ENCODE measurements around the gene GALNT16.

GALNT16 gene

DNA sequence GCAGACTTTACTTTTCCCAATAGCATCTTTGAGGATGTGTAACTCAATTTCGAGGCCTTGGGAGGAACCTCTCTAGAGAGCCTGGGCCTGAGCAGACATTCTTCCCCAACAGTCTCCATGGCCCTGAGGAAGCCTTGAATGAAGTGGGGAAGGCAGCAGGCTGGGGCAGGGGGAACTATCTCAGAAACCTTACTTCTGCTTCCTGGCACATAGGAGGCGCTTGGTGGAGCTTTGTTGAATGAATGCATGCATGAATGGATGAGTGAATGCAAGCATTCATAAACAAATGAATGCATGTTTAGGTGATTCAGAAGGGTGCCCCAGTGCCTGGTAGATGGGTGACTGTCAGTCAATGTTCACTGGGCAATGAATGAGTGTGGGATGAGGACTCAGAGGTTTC, 58.3 kb downstream of the GALNT16 start:
- DNase-seq: no peak

DNA sequence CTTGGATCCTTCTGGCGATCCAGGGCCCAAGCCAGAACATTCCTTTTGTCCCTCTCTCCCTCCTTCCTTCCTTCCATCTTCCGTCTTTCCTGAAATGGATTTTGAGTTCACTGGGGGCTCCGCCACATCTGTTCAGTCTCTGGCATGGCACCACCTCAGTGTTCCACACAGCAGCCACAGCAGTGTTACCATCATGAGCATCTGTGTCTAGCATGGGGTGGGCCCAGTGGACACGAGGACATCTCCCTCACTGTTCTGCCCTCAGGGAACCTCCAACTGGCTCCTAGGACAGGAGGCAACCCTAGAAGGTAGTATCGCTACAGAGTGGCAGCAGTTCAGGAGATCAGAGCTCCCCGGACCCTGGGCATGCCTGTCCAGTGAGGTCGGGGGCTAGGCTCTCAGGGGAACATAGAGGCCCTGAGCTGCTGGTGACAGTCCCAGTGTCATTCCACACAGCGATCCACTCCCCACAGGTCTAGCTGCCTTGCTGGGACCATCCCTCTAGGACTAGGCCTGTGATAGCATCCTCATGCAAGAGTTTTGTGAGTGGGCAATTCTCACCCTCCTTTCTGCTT, 59.0 kb downstream of the GALNT16 start:
- no peak for DNase-seq

DNA sequence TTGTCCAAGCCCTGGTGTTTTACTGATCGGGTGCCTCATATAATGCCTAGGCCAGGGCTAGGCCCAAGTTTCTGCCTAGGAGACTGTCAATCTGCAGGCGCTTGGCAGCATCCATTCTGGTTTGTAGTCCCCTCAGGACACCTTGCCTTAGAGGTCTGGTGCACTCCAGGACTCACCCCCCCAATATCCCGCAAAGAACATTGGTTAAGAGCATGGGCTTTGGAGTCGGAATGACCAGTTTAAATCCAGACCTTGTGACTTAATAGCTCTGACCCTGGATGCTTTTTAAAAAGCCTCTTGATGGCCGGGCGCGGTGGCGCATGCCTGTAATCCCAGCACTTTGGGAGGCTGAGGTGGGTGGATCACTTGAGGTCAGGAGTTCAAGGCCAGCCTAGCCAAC, 60.0 kb downstream of the GALNT16 start:
- no peak for DNase-seq

DNA sequence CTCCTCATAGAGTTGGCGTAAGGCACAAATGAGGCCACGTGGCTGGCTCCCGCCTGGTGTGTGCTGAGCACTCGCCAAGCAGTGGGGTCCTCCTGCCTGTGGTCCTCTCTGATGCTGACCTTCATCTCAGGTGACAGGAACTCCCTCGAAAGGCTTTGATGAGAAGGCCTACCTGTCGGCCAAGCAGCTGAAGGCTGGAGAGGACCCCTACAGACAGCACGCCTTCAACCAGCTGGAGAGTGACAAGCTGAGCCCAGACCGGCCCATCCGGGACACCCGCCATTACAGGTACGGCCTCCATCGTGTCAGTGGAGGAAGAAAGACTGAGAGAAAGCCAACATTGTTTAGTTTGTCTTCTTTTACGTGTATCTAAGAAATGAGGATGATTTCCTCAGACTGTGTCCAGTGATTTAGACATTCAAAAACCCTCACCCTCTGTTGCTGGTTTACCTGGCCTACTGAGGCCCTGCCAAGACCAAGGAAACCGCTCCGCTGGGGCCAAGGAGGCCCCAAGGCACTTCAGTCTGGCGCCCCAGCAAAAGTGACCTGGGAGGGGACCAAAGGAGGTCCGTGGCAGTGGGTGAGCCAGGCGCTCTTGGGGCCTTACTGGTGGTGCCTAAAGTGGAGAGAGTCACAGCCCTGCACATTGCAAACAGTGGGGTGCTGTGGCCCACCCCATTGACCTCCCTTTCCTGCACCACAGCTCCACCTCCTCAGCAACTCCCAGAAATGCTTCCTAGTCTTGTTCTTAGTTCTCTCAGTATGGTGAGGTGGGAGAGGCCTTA, 60.8 kb downstream of the GALNT16 start:
- no peak for DNase-seq

DNA sequence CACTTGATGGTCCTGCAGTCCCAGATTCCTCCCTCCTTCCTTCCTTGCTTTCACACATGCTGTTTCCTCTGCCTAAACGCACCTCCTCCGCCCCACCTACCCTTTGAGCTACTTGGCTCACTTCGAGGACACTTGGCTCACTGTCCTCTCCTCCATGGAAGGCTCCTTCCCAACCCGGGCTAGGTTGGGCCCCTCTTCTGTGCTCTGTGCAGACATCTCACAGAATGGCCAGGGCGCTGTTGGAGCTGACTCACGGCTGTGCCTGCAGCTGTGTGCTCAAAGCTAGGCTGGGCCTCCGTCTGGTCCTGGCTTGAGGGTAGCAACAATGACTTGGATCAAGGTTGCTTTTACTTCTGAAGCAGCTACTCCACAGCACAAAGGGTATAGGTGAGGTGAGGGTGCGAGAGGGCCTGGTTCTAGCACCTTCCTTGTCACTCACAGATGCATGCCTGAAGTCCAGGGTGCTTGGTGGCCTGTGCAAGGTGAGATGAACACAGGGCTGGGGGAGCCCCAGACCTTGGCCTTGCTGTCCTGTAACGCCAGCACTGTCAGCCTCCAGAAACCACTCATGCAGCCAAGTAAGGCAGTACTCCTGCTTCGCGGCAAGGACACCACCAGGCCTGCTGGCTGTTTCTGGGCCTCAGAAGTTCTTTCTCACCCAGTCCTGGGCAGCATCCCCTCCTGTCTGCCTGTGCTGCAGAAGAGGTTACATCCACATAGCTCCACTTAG, 61.8 kb downstream of the GALNT16 start:
- no peak for DNase-seq

DNA sequence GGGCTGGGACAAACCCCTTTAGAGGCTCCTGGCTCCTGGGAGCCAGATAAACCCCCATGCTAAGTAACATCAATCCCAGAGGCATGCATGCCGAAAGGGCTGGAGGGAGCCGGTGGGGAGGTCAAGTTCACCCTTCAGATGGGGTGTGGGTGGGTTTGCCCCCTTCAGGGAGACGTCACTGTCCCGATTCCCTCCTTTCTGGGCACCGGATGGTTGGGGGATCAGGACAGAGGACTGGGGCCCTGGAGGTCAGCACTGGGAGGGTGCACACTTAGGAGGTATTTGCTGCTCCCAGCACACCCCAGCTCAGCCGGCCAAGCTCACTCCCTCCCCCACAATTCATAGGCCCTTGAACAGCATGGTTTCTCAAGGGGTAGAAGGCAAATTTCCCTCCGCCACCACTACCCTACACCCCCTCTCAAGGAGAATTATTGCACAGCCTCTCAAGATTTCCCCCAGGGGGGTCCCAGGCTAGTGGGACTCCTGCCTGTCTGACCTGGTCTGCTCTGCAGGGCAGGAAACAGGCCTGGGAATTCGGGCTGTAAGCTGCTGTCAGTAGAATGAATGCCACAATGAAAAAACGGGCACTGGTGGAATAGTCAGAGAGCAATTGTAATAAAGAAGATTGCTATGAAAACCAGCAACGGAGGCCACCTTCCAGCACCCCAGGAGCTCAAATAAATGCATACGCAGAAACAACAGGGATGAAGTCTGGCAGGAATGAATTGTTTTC, 63.5 kb downstream of the GALNT16 start:
- no peak for DNase-seq

DNA sequence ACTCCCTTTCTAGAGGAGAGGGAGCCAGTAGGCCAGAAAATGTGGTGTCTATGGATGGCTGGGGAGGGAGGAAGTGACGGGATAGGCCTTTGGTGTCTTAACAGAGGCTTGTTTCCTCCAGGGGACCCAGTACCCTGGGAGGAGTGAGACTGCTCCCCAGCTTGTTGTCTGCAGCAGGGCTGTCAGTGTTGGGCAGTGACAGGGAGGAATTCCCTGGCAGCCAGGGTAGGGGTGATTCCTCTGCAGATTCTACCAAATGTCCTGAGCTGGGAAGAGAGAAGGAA, 64.0 kb downstream of the GALNT16 start:
- DNase-seq: no peak

DNA sequence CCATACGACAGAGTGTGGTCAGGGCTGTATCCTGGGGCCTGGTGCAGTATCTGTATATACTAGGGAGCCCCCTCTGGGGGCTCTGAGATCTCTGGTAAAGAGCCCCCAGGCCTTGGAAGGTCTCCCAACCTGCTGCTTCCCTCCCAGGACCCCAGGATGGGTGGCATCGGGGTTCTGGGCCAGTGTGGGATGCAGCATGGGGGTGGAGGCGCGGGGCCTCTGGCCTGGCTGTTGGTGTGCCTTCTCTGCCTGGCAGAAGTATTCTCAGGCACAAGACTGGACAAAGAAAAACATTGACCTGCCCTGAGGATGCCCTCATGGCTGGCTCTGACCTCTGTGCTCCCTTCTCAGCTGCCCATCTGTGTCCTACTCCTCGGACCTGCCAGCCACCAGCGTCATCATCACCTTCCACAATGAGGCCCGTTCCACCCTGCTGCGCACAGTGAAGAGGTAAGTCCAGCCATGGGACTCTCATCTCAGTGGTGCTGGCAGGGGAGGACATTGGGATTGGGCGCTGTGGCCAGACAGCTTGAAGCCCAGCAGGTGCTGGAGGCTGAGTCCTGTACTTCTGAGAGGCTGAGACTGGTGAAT, 64.5 kb downstream of the GALNT16 start:
- no peak for DNase-seq

DNA sequence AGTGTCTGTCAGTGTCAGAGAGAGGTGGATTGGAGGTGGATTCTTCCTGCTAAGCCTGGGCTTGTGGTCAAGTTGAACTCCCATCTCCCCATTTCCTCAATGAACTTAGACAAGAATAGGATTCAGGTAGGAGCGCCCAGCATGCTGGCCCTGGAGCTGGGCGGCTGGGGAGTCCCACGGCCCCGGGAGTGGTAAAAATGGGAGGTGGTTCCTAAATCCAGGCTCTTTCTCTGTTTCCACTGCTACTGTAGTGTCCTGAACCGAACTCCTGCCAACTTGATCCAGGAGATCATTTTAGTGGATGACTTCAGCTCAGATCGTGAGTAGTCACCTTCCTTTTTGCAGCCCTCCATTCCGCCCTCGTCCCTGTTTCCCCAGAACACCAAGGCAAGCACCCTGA, 65.1 kb downstream of the GALNT16 start:
- DNase-seq: no peak

DNA sequence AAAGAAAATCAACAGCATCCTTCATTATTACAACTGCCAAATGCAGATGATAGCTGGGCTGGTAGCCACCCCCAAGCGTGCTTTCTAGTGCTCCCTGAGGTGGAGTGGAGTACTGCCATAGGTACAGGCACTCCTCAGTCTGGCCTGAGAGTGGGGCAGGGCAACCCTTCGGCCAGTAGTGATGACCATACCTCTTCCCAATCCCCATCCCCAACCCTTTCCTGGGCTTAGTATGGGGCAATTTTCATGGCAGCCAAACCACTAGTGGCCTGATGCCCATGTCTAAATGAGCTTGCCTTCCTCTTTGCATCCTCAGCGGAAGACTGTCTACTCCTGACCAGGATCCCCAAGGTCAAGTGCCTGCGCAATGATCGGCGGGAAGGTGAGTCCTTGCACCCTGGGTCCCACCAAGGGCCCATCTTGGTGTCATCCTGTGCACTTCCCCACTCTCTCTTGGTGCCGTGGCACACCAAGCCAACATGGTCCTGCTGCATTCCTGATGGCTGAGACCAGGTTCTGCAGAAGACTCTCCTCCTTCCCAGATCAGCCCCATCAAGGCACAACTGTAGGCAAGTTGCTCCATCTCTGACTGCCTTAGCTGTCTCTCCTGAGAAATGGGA, 65.8 kb downstream of the GALNT16 start:
- no peak for DNase-seq

DNA sequence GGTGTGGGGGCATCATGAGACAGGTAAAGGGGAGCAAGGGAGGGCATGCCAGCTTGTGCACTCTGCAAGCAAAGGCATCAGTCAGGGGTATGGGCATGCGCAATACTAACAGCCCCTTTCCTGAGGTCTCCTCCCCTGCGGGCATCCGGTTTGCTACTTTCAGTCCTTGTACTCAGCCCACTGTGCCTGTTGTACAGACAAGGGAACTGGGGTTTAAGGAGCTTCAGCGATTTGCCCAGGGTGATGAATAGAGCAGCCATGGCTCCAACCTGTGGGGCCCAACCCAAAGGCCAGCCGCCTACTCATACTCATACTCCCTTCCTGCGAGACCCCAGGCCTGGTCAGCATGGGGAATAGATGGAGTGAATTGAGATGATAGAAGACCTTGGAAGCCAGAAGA, 66.7 kb downstream of the GALNT16 start:
- no peak for DNase-seq

DNA sequence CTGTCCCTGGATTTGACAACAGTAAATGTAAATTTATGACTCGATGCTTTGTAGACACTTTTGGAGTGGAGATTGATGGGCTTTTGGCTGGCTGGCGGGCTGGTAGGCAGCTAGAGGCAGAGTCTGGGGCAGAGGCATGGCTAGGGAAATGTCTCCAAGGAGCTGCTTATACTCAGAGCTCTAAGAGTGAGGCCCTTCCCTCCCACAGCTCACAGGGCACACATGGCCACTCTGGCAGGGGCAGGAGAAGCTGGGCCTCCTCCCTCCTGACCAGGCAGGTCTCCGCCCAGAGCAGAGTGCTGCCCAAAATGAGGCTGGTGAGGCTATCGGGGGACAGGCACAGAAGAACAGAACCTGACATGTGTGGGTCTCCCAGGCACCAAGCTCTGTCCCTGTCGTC, 67.5 kb downstream of the GALNT16 start:
- DNase-seq: no peak

DNA sequence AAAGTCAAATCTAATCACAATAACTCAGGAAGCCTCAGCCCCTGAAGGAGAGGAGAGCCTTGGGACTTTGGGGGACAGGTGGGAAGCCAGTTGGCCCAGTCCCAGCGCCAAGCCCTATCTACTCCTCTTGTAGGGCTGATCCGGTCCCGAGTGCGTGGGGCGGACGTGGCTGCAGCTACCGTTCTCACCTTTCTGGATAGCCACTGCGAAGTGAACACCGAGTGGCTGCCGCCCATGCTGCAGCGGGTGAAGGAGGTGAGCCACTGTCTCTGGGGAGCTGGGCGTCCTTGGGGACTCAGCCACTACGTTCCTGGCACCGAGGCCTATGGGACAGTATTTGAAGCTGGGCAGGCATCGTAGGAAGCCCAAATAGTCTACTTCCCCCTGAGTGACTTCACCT, 68.4 kb downstream of the GALNT16 start:
- DNase-seq: no peak

DNA sequence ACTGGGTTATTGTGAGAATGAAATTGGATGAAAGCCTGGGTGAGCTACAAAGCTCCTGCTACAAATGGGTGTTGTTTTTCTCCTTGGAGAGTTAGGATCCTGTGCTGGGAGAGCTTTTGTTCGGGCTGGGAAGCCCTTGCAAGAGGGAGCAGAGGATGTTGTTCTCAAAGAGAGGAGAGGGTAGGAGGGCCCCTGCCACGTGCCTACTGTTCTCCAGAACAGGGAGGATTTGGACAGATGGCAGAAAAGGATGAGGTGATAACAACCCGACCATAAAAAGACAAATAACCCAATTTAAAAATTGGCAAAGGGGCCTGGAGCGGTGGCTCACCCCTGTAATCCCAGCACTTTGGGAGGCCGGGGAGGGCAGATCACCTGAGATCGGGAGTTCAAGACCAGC, 68.8 kb downstream of the GALNT16 start:
- no peak for DNase-seq

DNA sequence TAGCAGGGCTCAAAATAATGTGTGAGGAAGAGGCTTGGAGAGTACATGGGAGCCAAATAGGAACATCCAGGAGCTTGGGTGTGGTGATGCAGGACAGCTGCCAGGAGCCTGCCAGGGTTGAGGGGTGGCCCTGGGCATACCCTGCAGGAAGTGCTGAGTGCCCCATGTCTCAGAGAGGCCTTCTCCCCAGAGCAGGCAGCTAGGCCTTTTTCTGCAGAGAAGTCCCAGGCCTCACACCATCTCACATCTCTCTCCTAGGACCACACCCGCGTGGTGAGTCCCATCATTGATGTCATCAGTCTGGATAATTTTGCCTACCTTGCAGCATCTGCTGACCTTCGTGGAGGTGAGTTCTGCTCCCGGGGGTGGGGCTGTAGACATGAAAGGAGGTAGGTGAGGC, 71.2 kb downstream of the GALNT16 start:
- DNase-seq: no peak

DNA sequence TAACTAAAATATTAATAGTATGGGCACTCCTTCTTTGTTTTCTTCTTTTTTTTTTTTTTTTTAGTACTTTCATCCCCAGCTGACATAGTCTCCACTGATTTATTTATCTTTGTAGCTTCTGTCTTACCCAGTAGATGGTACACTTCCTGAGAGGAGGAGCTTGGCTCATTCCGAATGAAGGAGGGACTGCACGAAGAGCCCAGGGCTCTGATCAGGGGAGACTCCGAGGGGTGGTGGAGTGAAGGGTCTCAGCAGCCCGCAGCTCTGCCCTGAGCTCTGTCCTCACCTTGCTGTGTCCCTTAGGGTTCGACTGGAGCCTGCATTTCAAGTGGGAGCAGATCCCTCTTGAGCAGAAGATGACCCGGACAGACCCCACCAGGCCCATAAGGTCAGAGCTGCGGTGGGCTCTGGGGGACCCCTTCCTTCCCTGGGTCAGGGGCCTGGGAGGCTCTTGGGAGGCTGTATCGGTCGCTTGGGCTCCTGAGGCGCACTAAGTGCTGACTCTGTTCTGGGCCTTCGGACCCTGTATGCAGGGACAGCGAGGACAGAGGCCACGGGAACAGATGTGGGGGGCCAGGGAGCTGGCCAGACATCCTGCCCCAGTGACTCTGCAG, 72.9 kb downstream of the GALNT16 start:
- no peak for DNase-seq

DNA sequence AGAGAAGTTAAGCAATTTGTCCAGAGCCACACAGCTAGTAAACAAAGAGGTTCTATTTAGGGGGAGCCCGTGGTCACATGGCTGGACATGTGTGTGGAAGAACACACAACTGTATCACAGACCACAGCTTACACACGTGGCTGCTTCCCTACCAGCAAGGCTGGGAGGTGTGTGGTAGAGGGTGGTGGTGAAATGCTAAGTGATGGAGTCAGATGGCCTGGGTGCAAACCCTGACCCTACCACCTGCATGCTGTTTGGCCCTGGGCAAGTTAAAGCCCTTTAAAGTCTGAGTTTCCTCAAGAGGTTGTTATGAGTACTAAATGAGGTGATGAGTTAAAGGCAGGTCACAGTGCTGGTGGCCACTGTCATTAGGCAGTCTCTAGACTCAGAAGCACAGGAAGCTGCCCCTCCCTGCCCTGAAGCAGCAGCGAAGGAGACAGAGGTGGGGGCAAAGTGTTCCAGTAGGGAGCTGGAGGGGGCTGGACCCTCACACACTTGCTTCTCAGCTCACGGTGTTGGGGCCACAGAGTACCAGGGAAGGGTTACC, 73.9 kb downstream of the GALNT16 start:
- no peak for DNase-seq

DNA sequence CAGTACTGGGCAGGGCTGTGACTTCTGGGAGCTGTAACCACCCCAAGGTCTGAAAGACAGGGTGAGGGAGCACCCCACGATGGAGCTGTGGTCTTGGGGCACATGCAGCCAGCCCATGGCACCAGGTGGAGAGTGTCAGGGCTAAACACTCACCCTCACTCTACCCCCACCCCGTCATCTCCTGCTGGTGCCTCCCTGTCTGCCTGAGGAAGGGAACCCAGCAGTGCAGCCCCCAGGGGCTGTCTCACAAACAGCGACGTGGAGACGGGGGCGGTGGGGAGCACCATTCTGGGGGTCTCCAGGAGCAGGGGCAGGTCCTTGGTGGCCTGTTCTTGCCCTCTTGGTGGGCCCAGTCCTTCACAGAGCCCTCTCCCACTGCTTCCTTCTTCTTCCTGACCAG, 74.6 kb downstream of the GALNT16 start:
- DNase-seq: no peak

DNA sequence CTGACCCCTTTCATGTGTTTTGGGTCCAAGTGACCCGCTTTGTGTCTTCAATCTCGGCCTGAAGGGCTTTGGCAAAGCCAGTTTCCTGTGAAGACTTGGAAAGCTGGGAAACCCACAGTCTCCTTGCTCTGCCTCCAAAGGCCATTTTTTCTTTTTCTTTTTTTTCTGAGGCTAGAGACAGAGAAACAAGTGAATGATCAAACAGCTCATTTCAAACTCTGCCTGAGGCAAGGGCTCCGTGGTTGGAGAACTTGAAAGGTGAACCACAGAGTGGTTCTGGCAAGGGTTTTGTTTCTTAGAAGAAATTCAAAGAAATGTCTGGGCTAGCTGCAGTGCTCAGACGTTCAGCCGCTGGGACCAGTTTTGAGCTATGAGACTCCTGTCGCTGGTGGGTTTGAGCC, 75.4 kb downstream of the GALNT16 start:
- DNase-seq: no peak

DNA sequence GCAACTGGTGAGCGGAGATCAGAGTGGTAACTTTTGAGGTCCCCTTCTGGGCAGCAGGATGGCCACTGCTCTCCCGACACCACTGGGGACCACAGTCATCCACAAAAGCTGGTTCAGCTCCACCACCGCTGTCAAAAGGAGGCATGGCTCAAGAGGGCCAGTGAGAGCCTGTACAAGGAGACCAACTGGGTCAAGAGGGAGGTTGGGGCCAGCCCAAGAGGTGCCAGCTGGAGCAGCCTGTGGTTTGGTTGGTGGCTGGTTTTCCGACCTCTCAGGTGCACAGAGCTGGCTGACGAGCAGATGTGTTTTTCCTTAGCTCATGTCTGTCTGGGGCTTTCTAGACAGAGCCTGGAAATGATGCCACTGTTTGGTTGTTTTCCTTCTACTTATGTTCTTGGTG, 78.0 kb downstream of the GALNT16 start:
- DNase-seq: no peak

DNA sequence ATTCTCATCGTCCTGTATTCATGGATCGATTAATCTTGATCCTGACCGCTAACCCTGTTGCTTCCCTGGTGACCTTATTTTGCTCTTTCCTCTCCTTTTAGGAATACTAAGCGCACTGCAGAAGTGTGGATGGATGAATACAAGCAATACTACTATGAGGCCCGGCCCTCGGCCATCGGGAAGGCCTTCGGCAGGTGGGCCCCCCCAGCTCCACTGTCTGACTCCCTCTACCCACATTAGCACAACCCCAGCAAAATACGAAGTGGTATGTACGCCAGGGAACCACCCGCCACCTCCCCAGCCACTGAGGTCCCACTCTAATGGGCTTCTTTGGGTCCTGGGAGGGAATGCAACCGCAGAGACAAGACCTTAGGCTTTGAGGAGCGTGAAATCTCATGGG, 79.5 kb downstream of the GALNT16 start:
- DNase-seq: no peak

DNA sequence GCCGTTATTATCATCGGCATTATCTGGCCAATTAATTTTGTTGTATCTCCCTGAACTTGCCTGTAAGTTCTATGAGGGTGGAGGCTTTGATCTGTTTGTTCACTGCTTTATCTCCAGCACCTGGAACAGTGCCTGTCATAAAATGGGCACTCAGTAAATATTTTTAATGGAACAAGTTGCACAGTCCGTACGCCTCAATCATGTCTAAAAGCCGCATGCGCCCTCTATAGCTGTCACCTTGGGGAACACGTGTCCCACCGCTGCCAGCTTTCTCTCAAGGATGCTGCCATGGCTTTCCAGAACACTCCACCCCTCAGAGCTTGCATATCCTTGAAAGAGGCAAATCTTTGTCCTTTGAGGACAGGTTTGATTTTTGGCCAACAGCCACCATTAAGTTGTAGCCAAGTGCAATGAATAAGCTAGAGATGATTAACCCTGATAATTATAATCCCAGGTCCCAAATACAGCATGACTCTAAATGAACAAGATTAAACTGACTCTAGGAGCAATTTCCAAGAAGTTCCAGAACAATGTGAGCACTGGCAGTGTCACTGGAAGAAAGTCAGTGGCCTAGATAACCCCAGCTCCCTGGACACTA, 83.1 kb downstream of the GALNT16 start:
- DNase-seq: no peak

Data from NCI-H187 treated with DMSO at 0.1 percent for 48 hours (cell line).